NT2/D1 (cell line): Measurements from ENCODE around the gene AMZ2.

ENCODE experiments used
- DNase-seq: peaks from one replicate; pipeline ENCODE4 v3.0.0-alpha.2; 2011; ENCODE audit warnings: low read depth, low spot score
- H3K27me3 ChIP-seq: 2 replicates; pipeline ENCODE4 v1.6.0; 2011; ENCODE audit warnings: mild to moderate bottlenecking; ENCODE audit not compliant: insufficient read length, insufficient read depth
- H3K36me3 ChIP-seq: 2 replicates; pipeline ENCODE4 v1.6.1; 2011; ENCODE audit warnings: mild to moderate bottlenecking, low read length, mixed read lengths; ENCODE audit not compliant: insufficient read depth, insufficient read length
- H3K4me1 ChIP-seq: 2 replicates; pipeline ENCODE4 v1.5.1; 2011; ENCODE audit not compliant: insufficient read depth, insufficient read length
- H3K4me3 ChIP-seq: 2 replicates; pipeline ENCODE4 v1.5.1; 2011; ENCODE audit warnings: low read depth; ENCODE audit not compliant: insufficient read length
- H3K9ac ChIP-seq: 2 replicates; pipeline ENCODE4 v1.6.0; 2011; ENCODE audit warnings: low read depth; ENCODE audit not compliant: insufficient read length
- H3K9me3 ChIP-seq: 2 replicates; pipeline ENCODE4 v1.5.1; 2011; ENCODE audit warnings: mild to moderate bottlenecking, low read length; ENCODE audit not compliant: insufficient read depth
- SUZ12 ChIP-seq: IDR thresholded peaks from 2 replicates; pipeline ENCODE4 v1.6.1; 2011; ENCODE audit not compliant: insufficient read length, insufficient read depth; ENCODE audit errors: extremely low read depth
- YY1 ChIP-seq: IDR thresholded peaks from 2 replicates; pipeline ENCODE4 v1.6.1; 2011; ENCODE audit not compliant: insufficient read length, insufficient read depth
- ZNF274 ChIP-seq: IDR thresholded peaks from 2 replicates; pipeline ENCODE4 v1.6.1; 2011; ENCODE audit warnings: mild to moderate bottlenecking, low read depth, low read length

The AMZ2 gene

GRCh38 chr17:68290268-68290954 is 42.6 kb downstream of the AMZ2 start:
- no peak for TF ChIP-seq SUZ12
- TF ChIP-seq YY1: no peak
- no peak for TF ChIP-seq ZNF274
- Histone ChIP-seq H3K9me3 (no peaks in the 10 kb centered on the region), H3K36me3 (no peaks in the 10 kb centered on the region), H3K4me1 (peaks cover 14% of the 10 kb centered on the region), H3K4me3 (peak overlapping the region; percentile 54), H3K9ac (peak overlapping the region; percentile 68), H3K27me3 (peaks cover 27% of the 10 kb centered on the region)
- DNase-seq: no peak

DNA sequence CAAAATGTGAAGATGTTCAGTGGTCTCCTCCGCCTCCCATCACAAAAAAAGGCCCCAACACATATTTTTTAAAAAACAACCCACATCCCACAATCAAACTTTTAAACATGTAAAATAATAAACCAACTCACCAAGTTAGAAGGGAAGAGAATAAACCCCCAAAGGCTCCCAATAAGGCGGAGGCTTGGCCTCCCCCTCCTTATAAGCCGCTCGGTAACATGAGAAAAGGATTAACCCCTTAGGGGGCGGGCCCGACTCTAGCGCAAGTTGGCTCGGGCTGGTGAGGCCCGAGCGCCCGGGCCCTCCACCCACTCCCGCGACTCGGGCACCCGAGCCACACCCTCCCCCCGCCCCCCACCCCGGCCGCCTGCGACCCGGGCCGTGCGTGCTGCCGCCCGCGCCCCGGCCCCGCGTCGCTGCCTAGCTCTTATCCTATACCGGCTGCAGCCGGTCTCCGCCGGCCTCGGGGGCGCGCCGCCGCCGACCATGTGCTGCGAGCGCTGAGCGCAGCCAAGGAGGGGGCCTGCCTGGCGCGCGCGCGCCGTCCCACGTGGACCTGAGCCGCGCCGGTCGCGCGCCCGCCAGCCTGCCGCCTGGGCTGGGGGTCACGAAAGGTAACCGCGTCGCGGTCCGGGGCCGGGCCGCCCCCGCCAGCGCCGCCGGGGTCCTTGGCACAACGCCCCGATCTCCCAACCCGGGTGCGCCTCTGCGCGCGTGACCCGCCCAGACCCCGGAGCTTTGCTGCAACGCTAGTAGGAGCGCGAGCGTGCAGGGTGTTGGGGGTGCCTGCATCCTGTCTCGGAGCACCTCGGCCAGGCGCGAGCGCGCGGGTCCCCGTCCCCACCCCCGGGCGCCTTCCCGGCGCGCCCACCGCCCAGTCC is 43.4 kb downstream of the AMZ2 start, which contains the start of the genes ARSG and SLC16A6:
Gene ARSG (plus strand): TSS at position 541 of the 881 bp plus-strand sequence. CDS start 15,999 bp downstream, outside the sequence.
Gene SLC16A6 (minus strand): TSS at position 173 of the 881 bp plus-strand sequence. CDS start 12,807 bp downstream, outside the sequence.
- TF ChIP-seq SUZ12: no peak
- TF ChIP-seq YY1: no peak
- no peak for TF ChIP-seq ZNF274
- H3K4me3 ChIP-seq: peak within 1 kb of the TSS; percentile 72
- peaks cover 27% of the 10 kb centered on the region for H3K27me3 ChIP-seq
- H3K36me3 ChIP-seq: no peaks in the 10 kb centered on the region
- no peaks in the 10 kb centered on the region for H3K9me3 ChIP-seq
- no peak for DNase-seq
- peak within 1 kb of the TSS; percentile 84 for H3K9ac ChIP-seq
- peaks cover 14% of the 10 kb centered on the region for H3K4me1 ChIP-seq

- H3K4me1 ChIP-seq: peaks cover 18% of the 10 kb centered on the region
- TF ChIP-seq YY1: no peak
- TF ChIP-seq ZNF274: no peak
- TF ChIP-seq SUZ12: no peak
- no peak for DNase-seq
- no peaks in the 10 kb centered on the region for H3K36me3 ChIP-seq
- peak overlapping the region; percentile 72 for H3K4me3 ChIP-seq
- no peaks in the 10 kb centered on the region for H3K9me3 ChIP-seq
- peak overlapping the region; percentile 84 for H3K9ac ChIP-seq
- H3K27me3 ChIP-seq: peaks cover 27% of the 10 kb centered on the region
Measured at GRCh38 chr17:68291836-68292688, 44.2 kb downstream of the AMZ2 start.

DNA sequence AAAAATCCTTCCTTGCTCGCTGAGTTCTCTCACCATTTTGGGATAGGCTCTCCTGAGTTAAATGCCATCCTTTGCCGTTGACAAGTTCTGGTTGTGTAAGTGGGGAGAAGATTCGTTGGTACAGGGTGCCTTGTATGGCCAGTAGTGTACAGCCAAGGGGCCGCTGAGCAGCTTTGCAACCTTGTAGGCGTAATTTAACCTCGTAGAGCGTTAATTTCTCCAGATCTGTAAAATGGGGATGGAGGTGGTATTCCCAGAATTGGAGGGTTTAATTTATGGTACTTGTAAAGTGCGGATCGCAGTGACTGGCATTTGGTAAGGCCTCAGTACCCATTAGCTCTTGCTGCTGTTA is 44.8 kb downstream of the AMZ2 start:
- TF ChIP-seq YY1 (no peak), SUZ12 (no peak), ZNF274 (no peak)
- Histone ChIP-seq H3K9me3 (no peaks in the 10 kb centered on the region), H3K27me3 (peaks cover 27% of the 10 kb centered on the region), H3K36me3 (no peaks in the 10 kb centered on the region), H3K4me3 (peak overlapping the region; percentile 72), H3K4me1 (peaks cover 18% of the 10 kb centered on the region), H3K9ac (peak overlapping the region; percentile 73)
- no peak for DNase-seq

DNA sequence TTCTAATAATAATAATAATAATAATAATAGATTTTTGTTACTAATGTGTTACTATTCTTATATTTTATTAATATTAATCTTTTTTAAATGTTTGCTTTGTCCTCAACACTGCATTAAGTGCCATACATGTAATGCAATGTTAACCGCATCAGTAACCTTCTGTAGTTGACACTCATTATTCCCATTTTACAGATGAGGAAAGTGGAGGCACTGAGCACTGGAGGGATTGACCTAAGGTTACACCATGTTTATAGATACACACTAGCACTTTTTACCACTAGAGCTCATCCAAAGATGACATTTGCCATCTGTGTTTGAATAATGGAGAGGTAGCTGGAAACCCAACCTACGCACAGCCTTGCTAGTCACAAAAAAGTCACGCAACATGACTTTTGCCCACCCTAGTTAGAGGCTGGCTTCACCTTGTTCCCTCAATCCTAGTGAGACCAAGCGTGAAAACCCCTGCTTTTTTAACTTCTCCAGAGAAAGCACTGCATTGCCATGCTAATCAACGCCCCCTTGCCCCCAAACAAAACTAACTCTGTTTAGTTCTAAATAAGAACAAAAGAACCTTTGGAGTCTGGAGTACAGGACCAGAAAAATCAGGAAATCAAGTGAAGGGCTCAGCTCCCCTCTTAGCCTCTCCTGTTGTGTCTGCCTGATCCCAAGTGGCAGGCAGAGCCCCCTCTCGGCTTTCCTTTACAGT is 45.8 kb downstream of the AMZ2 start:
- Histone ChIP-seq H3K36me3 (no peaks in the 10 kb centered on the region), H3K27me3 (peaks cover 24% of the 10 kb centered on the region), H3K4me3 (no peak overlapping the region), H3K9ac (peak overlapping the region; percentile 11), H3K4me1 (peaks cover 18% of the 10 kb centered on the region), H3K9me3 (no peaks in the 10 kb centered on the region)
- TF ChIP-seq SUZ12: no peak
- TF ChIP-seq YY1: no peak
- no peak for TF ChIP-seq ZNF274
- DNase-seq: no peak

DNA sequence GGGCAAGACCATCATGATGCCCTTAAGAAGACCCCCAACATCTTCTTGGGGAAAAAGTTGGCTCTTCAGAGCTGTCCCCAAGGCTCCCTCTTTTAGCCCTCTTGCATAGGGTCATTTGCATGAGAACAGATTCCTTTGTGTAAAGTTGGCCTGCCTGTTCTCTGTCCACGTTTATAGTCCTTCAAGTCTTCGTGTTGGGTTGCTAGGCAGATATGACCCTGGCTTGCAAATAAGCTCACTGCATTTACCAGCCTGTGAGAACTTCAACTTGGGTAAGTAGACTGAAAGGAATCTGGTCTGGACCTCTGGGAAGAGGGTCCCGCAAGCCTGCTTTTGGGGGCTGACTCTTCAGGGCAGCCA is 46.3 kb downstream of the AMZ2 start:
- no peak for DNase-seq
- Histone ChIP-seq H3K4me3 (no peak overlapping the region), H3K9ac (no peak overlapping the region), H3K4me1 (peaks cover 18% of the 10 kb centered on the region), H3K36me3 (no peaks in the 10 kb centered on the region), H3K9me3 (no peaks in the 10 kb centered on the region), H3K27me3 (peaks cover 18% of the 10 kb centered on the region)
- no peak for TF ChIP-seq SUZ12
- TF ChIP-seq YY1: no peak
- TF ChIP-seq ZNF274: no peak
